A549 (cell line): Measurements from ENCODE around the gene SH3RF1.

Experiments used
- EP300 ChIP-seq, 2 experiments: fragments of >200 bp; sonication (Bioruptor Twin); formaldehyde crosslinking; IDR thresholded peaks; 2 replicates in 1 of 2; 3 replicates in 1 of 2; pipeline ENCODE4 v1.6.1; 2016 to 2017
- POLR2A ChIP-seq: IDR thresholded peaks from 2 replicates; pipeline ENCODE4 v1.6.1; 2012; ENCODE audit warnings: mild to moderate bottlenecking, low read length

GRCh38 chr4:169212981-169213380 is 57.8 kb downstream of the SH3RF1 start:
- TF ChIP-seq POLR2A (no peak), EP300 (IDR thresholded peaks at IDR 0.05) (no peak)
